Prostate gland (tissue), 2 donors: ENCODE results near the gene CRISPLD2.

Experiments
- POLR2A ChIP-seq: fragments of 450-650 bp; IDR thresholded peaks from one replicate; pipeline ENCODE4 v1.6.1; 2016; ENCODE audit warnings: antibody characterized with exemption, mild to moderate bottlenecking
- POLR2AphosphoS5 ChIP-seq: sonication (generic); formaldehyde crosslinking; IDR thresholded peaks from one replicate; pipeline ENCODE4 v1.6.1; 2017; ENCODE audit warnings: antibody characterized with exemption
- TF ChIP-seq, protein P1 (sequence below), 4 experiments: fragments of 200-600 bp in 2 of 4; fragments of 450-650 bp in 2 of 4; sonication (generic) in 2 of 4; IDR thresholded peaks; 1 replicate in 3 of 4; 2 replicates in 1 of 4; pipeline ENCODE4 v1.5.1; 2016 to 2019; ENCODE audit warnings: antibody characterized with exemption in 4 of 4, mild to moderate bottlenecking in 2 of 4, moderate library complexity in 2 of 4

DNA sequence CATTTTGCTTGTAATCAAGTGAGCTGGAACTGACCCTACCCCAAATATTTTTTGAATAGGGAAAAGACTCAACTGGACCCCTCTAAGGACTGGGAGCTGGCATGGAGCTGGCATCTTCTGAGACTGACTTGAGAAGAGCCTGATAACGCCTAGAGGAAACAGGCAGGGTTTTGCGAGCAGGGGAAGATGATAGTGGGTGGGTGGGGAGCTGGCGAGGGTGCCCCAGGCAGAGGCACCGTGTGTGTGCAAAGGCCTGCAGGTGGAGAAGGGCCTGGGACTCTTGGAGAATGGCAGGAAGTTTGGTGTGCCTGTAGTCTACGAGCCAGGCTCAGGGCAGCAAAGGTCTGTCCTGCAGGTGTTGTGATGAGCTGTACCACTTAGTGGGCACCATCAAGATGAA, 4.1 kb downstream of the CRISPLD2 start:
- no peak for TF ChIP-seq POLR2A
- TF ChIP-seq, protein P1, sequence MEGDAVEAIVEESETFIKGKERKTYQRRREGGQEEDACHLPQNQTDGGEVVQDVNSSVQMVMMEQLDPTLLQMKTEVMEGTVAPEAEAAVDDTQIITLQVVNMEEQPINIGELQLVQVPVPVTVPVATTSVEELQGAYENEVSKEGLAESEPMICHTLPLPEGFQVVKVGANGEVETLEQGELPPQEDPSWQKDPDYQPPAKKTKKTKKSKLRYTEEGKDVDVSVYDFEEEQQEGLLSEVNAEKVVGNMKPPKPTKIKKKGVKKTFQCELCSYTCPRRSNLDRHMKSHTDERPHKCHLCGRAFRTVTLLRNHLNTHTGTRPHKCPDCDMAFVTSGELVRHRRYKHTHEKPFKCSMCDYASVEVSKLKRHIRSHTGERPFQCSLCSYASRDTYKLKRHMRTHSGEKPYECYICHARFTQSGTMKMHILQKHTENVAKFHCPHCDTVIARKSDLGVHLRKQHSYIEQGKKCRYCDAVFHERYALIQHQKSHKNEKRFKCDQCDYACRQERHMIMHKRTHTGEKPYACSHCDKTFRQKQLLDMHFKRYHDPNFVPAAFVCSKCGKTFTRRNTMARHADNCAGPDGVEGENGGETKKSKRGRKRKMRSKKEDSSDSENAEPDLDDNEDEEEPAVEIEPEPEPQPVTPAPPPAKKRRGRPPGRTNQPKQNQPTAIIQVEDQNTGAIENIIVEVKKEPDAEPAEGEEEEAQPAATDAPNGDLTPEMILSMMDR (IDR thresholded peaks at IDR 0.05): no peak
- TF ChIP-seq POLR2AphosphoS5: no peak
